HL-60 (cell line): ENCODE measurements around the gene FEZF2.

Experiments used
- DNase-seq, 2 experiments: peaks; one replicate each; pipeline ENCODE4 v3.0.0-alpha.2; 2010 to 2020; ENCODE audit warnings: low read depth in 1 of 2, low spot score in 1 of 2
- H3K27ac ChIP-seq: fragments of 250-450 bp; sonication (Bioruptor Pico); replicated peaks from 2 replicates; pipeline ENCODE4 v1.5.1; 2020; ENCODE audit warnings: mild to moderate bottlenecking, moderate library complexity
- H3K27me3 ChIP-seq: fragments of 250-450 bp; sonication (Bioruptor Pico); 2 replicates; pipeline ENCODE4 v1.5.1; 2021; ENCODE audit warnings: mild to moderate bottlenecking, moderate library complexity; ENCODE audit not compliant: insufficient read depth, poor library complexity, severe bottlenecking
- H3K4me3 ChIP-seq: replicated peaks from 2 replicates; pipeline ENCODE4 v1.5.1; 2011; ENCODE audit warnings: mild to moderate bottlenecking, control low read depth, low read length; ENCODE audit not compliant: insufficient read depth
- CTCF ChIP-seq: IDR thresholded peaks from one replicate; pipeline ENCODE4 v1.5.1; 2011; ENCODE audit warnings: low read length, control low read depth, inconsistent platforms; ENCODE audit not compliant: insufficient read depth
- GABPA ChIP-seq: IDR thresholded peaks from 2 replicates; pipeline ENCODE4 v1.6.1; 2012; ENCODE audit warnings: low read depth
- POLR2AphosphoS5 ChIP-seq: IDR thresholded peaks from 2 replicates; pipeline ENCODE4 v1.6.1; 2012; ENCODE audit warnings: low read depth
- REST ChIP-seq: IDR thresholded peaks from 2 replicates; pipeline ENCODE4 v1.6.1; 2012; ENCODE audit warnings: low read depth; ENCODE audit not compliant: insufficient replicate concordance
- SPI1 ChIP-seq: IDR thresholded peaks from 2 replicates; pipeline ENCODE4 v1.6.1; 2012; ENCODE audit warnings: low read depth, mild to moderate bottlenecking, borderline replicate concordance

The FEZF2 gene

GRCh38 chr3:62355703-62356102 is 17.6 kb downstream of the FEZF2 start:
- Histone ChIP-seq H3K27me3 (no peaks in the 10 kb centered on the region), H3K4me3 (no peak overlapping the region), H3K27ac (no peak overlapping the region)
- no peak for DNase-seq
- TF ChIP-seq REST (no peak), GABPA (no peak), POLR2AphosphoS5 (no peak), CTCF (no peak), SPI1 (no peak)

- no peak overlapping the region for H3K4me3 ChIP-seq
- no peak for TF ChIP-seq REST
- TF ChIP-seq SPI1: no peak
- no peak for TF ChIP-seq GABPA
- TF ChIP-seq CTCF: no peak
- TF ChIP-seq POLR2AphosphoS5: no peak
- no peak overlapping the region for H3K27ac ChIP-seq
- DNase-seq: no peak
- no peaks in the 10 kb centered on the region for H3K27me3 ChIP-seq
Measured at GRCh38 chr3:62343755-62344154, 29.6 kb downstream of the FEZF2 start.

- Histone ChIP-seq H3K27me3 (no peaks in the 10 kb centered on the region), H3K27ac (no peak overlapping the region), H3K4me3 (no peak overlapping the region)
- no peak for DNase-seq
- TF ChIP-seq CTCF (no peak), SPI1 (no peak), REST (no peak), POLR2AphosphoS5 (no peak), GABPA (no peak)
Measured at GRCh38 chr3:62335196-62335595, 38.2 kb downstream of the FEZF2 start.
